HG02852 (cell line): ENCODE data around the gene LCE6A.

ENCODE experiments used
- ATAC-seq: cut with Tn5 transposase; IDR thresholded peaks from one replicate; pipeline ENCODE4 v1.9.1; 2021; ENCODE audit warnings: mild to moderate bottlenecking, moderate library complexity; ENCODE audit not compliant: unreplicated experiment

The LCE6A gene

DNA sequence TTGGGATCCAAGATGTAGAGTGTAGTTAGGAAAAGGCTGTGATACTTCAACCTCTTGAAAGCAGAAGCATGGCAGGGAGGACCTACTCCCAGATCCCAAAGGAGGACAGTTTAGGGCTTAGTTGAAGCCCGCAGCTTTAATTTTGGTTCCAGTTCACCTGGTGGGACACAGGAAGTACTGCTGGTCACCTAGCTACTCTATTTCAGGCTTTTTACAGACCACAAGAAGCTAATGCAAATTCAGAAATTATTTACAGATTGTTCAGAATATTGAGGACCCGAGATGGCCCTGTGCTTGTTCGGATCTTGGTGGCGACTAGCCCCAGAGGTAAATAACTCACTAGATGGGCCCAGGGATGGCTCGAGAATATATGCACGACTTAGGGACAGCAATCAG, 29.1 kb downstream of the LCE6A start:
- ATAC-seq = no peak

DNA sequence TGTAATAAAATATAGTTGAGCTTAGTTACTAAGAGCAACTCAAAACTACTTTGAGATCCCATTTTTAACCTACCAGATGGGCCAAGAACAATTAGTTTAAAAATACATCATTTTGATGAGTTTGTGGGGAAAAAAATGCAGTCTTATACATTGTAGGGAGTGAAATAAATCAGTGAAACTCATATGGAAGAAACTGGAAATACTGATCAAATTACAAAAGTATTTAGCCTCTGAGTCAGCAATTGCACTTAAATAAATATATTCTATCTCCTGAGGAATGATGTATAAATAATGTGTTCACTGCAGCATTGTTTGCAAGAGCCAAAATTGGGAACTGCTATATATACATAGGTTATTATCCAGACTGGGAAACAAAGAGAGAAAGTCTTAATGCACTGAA, 30.8 kb downstream of the LCE6A start:
- no peak for ATAC-seq

DNA sequence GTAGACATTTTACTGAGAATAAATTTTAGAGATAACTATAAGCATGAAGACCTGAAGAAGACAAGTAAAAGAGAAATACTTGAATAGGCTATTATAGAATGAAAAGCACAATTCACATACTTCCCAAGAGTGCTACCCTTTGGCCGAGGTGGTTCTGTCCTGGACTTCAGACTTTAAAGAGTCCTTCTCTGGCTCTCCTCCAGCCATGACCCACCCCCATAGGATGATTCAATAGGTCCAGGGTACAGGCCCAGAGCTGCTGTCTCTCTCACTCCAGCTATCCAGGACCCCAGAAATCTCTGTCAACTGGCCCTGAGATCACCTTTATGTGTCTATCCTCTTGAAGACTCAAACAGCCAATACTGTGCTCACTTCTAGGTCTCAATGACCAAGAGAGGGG, 34.2 kb downstream of the LCE6A start:
- ATAC-seq = no peak

DNA sequence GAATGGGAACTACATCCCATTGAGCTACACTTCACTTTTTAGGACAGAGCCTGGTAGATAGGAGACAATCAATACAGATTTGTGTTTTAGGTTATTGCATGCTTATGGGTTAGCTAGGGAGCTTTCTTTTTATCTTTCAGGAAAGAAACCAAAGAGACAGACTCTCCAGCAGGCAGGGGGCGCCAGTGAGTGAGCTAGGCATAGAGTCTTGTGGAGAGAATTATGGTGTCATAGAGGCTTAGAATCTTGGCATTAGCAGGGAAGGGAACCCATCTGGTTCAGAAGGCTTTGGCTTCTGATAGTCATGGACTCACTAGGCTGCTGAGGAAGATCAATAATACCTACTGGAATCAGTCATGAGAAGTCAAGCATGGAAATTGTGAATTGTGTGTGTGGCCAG, 35.4 kb downstream of the LCE6A start, which contains the start of gene SMCP:
Gene SMCP, plus strand, starts transcription at position 281 of the 400 bp plus-strand sequence. CDS start 6,101 bp downstream, outside the sequence.
- ATAC-seq = no peak

GRCh38 chr1:152879559-152880198, 37.0 kb downstream of the LCE6A start:
- no peak for ATAC-seq

GRCh38 chr1:152880316-152880715, 37.7 kb downstream of the LCE6A start:
- no peak for ATAC-seq

- ATAC-seq = peak; percentile 62
Measured at GRCh38 chr1:152880907-152881306, 38.3 kb downstream of the LCE6A start.

DNA sequence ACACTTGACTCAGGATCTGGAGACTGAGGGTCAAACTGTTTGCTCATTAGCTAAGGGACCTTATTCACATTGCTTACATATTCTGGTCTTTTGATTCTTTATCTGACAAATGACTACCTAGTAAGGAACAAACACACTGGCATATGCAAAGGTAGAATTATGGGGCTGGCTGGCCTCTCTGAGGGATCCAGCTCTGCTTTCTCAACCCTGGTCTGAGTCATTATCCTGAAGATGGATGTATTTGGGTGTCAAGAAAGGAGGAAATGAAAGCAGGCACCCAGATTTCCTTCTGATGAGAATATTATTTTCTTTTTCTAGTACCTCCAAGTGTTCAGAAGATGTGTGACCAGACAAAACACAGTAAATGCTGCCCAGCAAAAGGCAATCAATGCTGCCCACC, 41.4 kb downstream of the LCE6A start:
- no peak for ATAC-seq

DNA sequence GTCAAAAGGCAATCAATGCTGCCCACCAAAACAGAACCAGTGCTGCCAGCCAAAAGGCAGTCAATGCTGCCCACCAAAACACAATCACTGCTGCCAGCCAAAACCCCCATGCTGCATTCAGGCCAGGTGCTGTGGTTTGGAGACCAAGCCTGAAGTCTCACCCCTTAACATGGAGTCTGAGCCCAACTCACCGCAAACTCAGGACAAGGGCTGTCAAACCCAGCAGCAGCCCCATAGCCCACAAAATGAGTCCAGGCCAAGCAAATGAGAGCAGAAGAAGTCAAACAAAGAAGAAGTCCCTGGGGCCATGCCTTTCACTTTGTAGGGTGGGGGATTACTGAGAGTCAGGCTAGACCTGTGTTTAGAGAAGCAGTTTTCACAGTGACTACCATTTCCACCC, 41.9 kb downstream of the LCE6A start:
- ATAC-seq = no peak

GRCh38 chr1:152884966-152885624, 42.4 kb downstream of the LCE6A start:
- ATAC-seq = no peak

DNA sequence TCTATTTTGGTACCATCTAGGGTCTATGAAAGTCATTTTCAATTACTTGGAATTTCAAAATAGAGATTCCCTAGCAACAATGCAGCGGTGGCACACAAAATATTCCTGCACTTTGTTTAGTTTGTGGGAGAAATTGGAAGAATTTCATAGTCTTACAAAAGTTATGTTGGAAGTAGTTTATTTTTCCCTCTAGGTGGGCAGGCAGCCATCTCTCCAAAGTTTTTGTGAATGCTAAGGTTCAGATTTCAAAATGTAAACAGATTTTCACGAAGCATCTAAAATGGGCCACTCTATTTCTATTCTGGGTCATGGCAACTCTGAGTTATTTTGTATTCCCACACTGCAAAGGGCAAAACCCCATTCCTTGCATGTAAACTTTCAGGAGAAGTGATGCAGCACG, 43.4 kb downstream of the LCE6A start:
- ATAC-seq = no peak

DNA sequence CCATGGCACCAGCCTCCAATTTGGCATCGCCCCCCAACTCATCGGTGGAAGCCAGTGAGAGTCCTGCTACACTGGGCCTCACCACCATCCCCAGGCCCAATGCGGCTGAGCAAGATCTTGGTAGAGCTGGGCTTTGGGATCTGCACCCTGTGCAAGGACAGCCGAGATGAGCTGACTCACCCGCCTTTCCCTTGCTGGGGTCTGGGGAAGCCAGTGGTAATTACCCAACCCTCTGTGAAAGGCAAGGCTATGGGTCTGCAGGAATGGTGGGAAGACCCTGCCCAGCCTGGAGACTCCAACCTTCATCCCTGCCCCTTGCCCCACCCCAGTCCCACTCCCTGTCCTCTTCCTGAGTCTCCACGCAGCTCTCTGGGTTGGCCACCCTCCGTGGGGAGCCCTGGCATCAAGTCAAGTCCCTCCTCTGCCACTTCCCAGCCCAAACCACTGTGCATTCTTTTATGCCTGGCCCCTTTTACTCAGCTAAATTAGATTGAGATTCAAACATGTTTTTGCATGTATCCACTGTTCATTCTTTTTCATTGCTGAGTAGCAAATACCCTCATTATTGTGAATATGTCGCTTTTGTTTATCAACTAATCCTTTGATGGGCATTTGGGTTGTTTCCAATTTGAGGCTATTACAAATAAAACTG, 44.2 kb downstream of the LCE6A start:
- no peak for ATAC-seq

- no peak for ATAC-seq
Measured at GRCh38 chr1:152888126-152888525, 45.5 kb downstream of the LCE6A start.
